H9 (cell line): ENCODE results near the gene PGS1. TPM values are rescaled to one million over a fixed set of nuclear protein-coding genes. Genes with fewer than 3 reads are reported as not detected.

Source experiments
- DNase-seq: peaks from one replicate; pipeline ENCODE4 v3.0.0-alpha.2; 2017
- H2AFZ ChIP-seq: one replicate; pipeline ENCODE4 v1.6.1; 2013; ENCODE audit warnings: mild to moderate bottlenecking, low read length, control low read depth, moderate library complexity
- H2AK5ac ChIP-seq: 2 replicates; pipeline ENCODE4 v1.6.1; 2013; ENCODE audit warnings: low read length, control low read depth, mixed read lengths; ENCODE audit not compliant: insufficient read length
- H2BK120ac ChIP-seq: one replicate; pipeline ENCODE4 v1.6.1; 2013; ENCODE audit warnings: low read depth, mild to moderate bottlenecking, low read length, control low read depth, inconsistent platforms; ENCODE audit not compliant: poor library complexity, severe bottlenecking
- H2BK12ac ChIP-seq: 2 replicates; pipeline ENCODE4 v1.6.1; 2013; ENCODE audit warnings: low read length, control low read depth, mixed read lengths, low read depth; ENCODE audit not compliant: insufficient read length
- H2BK15ac ChIP-seq: 2 replicates; pipeline ENCODE4 v1.6.1; 2013; ENCODE audit warnings: low read depth, low read length, control low read depth
- H2BK20ac ChIP-seq: one replicate; pipeline ENCODE4 v1.6.1; 2013; ENCODE audit warnings: low read depth, mild to moderate bottlenecking, low read length, control low read depth, inconsistent platforms; ENCODE audit not compliant: poor library complexity, severe bottlenecking
- H2BK5ac ChIP-seq: 2 replicates; pipeline ENCODE4 v1.6.1; 2013; ENCODE audit warnings: low read length, control low read depth, mixed read lengths; ENCODE audit not compliant: insufficient read length
- H3K14ac ChIP-seq: 2 replicates; pipeline ENCODE4 v1.6.1; 2013; ENCODE audit warnings: low read length, control low read depth; ENCODE audit not compliant: insufficient read depth
- H3K18ac ChIP-seq: 2 replicates; pipeline ENCODE4 v1.6.1; 2013; ENCODE audit warnings: low read depth, mild to moderate bottlenecking, mixed read lengths, low read length, control low read depth; ENCODE audit not compliant: insufficient read length
- H3K23ac ChIP-seq: 2 replicates; pipeline ENCODE4 v1.6.1; 2013; ENCODE audit warnings: low read length, control low read depth, mixed read lengths, low read depth; ENCODE audit not compliant: insufficient read length
- H3K23me2 ChIP-seq: 2 replicates; pipeline ENCODE4 v1.6.1; 2013; ENCODE audit warnings: low read depth, mild to moderate bottlenecking, mixed read lengths, low read length, control low read depth; ENCODE audit not compliant: insufficient read length, poor library complexity, severe bottlenecking
- H3K27ac ChIP-seq: 2 replicates; pipeline ENCODE4 v1.5.1; 2013; ENCODE audit warnings: low read length, control low read depth, mixed read lengths, low read depth; ENCODE audit not compliant: insufficient read length
- H3K27me3 ChIP-seq: 2 replicates; pipeline ENCODE4 v1.6.1; 2013; ENCODE audit warnings: low read length, control low read depth, inconsistent platforms; ENCODE audit not compliant: insufficient read depth
- H3K4ac ChIP-seq: 2 replicates; pipeline ENCODE4 v1.6.1; 2013; ENCODE audit warnings: low read depth, mild to moderate bottlenecking, control low read depth, inconsistent platforms, low read length, moderate library complexity
- H3K4me1 ChIP-seq: 2 replicates; pipeline ENCODE4 v1.6.1; 2013; ENCODE audit warnings: low read length, control low read depth, inconsistent platforms; ENCODE audit not compliant: insufficient read depth
- H3K4me2 ChIP-seq: 2 replicates; pipeline ENCODE4 v1.6.1; 2013; ENCODE audit warnings: low read length, control low read depth, mixed read lengths; ENCODE audit not compliant: insufficient read length, insufficient read depth
- H3K56ac ChIP-seq: 2 replicates; pipeline ENCODE4 v1.6.1; 2013; ENCODE audit warnings: low read depth, mild to moderate bottlenecking, mixed read lengths, low read length, control low read depth; ENCODE audit not compliant: insufficient read length
- H3K79me1 ChIP-seq: 2 replicates; pipeline ENCODE4 v1.6.1; 2013; ENCODE audit warnings: low read depth, mild to moderate bottlenecking, moderate library complexity, low read length, control low read depth, inconsistent platforms; ENCODE audit not compliant: insufficient read depth, poor library complexity, severe bottlenecking
- H3K79me2 ChIP-seq: 2 replicates; pipeline ENCODE4 v1.6.1; 2013; ENCODE audit warnings: low read length, control low read depth, inconsistent platforms; ENCODE audit not compliant: insufficient read depth
- H3K9ac ChIP-seq: 2 replicates; pipeline ENCODE4 v1.6.1; 2013; ENCODE audit warnings: low read length, control low read depth, mixed read lengths; ENCODE audit not compliant: insufficient read length; ENCODE audit errors: extremely low read depth
- H3K9me3 ChIP-seq: one replicate; pipeline ENCODE4 v1.6.1; 2013; ENCODE audit warnings: low read depth, low read length, inconsistent platforms; ENCODE audit not compliant: control insufficient read depth
- H3T11ph ChIP-seq: one replicate; pipeline ENCODE4 v1.6.1; 2013; ENCODE audit warnings: mild to moderate bottlenecking, low read length, control low read depth, inconsistent platforms
- H4K20me1 ChIP-seq: one replicate; pipeline ENCODE4 v1.6.1; 2013; ENCODE audit not compliant: control insufficient read depth, insufficient read length, insufficient read depth
- H4K5ac ChIP-seq: 2 replicates; pipeline ENCODE4 v1.6.1; 2013; ENCODE audit warnings: low read depth, mild to moderate bottlenecking, mixed read lengths, low read length, control low read depth; ENCODE audit not compliant: insufficient read length
- H4K8ac ChIP-seq: replicated peaks from 2 replicates; pipeline ENCODE4 v1.6.1; 2013; ENCODE audit warnings: low read length, control low read depth, mixed read lengths, low read depth; ENCODE audit not compliant: insufficient read length
- H4K91ac ChIP-seq: 2 replicates; pipeline ENCODE4 v1.6.1; 2013; ENCODE audit warnings: low read depth, mild to moderate bottlenecking, moderate library complexity, mixed read lengths, low read length, control low read depth; ENCODE audit not compliant: insufficient read length
- H3K27ac Mint-ChIP-seq, 3 experiments: 2 replicates in 2 of 3; 3 replicates in 1 of 3; pipeline ENCODE4 v1.8.0; 2020 to 2021; ENCODE audit warnings: mixed read lengths in 3 of 3, mild to moderate bottlenecking in 1 of 3, moderate library complexity in 1 of 3
- H3K27me3 Mint-ChIP-seq: 2 replicates; pipeline ENCODE4 v1.8.0; 2021; ENCODE audit warnings: low read depth, mild to moderate bottlenecking, moderate library complexity, mixed read lengths
- H3K36me3 Mint-ChIP-seq, 3 experiments: 2 replicates in 2 of 3; 3 replicates in 1 of 3; pipeline ENCODE4 v1.8.0; 2020 to 2021; ENCODE audit warnings: low read depth in 3 of 3, mixed read lengths in 3 of 3; ENCODE audit not compliant: insufficient read depth in 1 of 3
- H3K4me1 Mint-ChIP-seq, 2 experiments: 2 replicates each; pipeline ENCODE4 v1.8.0; 2020; ENCODE audit warnings: mixed read lengths in 2 of 2
- H3K4me3 Mint-ChIP-seq, 2 experiments: 2 replicates in 1 of 2; 3 replicates in 1 of 2; pipeline ENCODE4 v1.8.0; 2020 to 2021; ENCODE audit warnings: mild to moderate bottlenecking in 2 of 2, mixed read lengths in 2 of 2, moderate library complexity in 1 of 2
- H3K9me3 Mint-ChIP-seq, 2 experiments: 2 replicates in 1 of 2; 3 replicates in 1 of 2; pipeline ENCODE4 v1.8.0; 2020; ENCODE audit warnings: mild to moderate bottlenecking in 2 of 2, mixed read lengths in 2 of 2, moderate library complexity in 1 of 2
- WGBS: extraction: QIAGEN DNeasy Blood & Tissue Kit; methylation state at CpG from one replicate; pipeline ENCODE4 v1.1.7; 2013; ENCODE audit warnings: missing lambda C conversion rate, low lambda C conversion rate, mixed read lengths; ENCODE audit not compliant: insufficient read length; ENCODE audit errors: extremely low coverage; 5-methylcytosine and 5-hydroxymethylcytosine counted together
- total RNA-seq: library from RNA; stranded (reverse); gene quantifications from 2 replicates; pipeline ENCODE4 v1.2.1, GENCODE V29; 2021
- TF ChIP-seq, protein P1 (sequence below): fragments of 200-600 bp; sonication (generic); conservative IDR thresholded peaks from 3 replicates; pipeline ENCODE4 v1.8.0; 2021; ENCODE audit warnings: antibody characterized with exemption, mild to moderate bottlenecking

PGS1 gene
- total RNA-seq, 1 experiment from 2014 or later, result 45.7 TPM

DNA sequence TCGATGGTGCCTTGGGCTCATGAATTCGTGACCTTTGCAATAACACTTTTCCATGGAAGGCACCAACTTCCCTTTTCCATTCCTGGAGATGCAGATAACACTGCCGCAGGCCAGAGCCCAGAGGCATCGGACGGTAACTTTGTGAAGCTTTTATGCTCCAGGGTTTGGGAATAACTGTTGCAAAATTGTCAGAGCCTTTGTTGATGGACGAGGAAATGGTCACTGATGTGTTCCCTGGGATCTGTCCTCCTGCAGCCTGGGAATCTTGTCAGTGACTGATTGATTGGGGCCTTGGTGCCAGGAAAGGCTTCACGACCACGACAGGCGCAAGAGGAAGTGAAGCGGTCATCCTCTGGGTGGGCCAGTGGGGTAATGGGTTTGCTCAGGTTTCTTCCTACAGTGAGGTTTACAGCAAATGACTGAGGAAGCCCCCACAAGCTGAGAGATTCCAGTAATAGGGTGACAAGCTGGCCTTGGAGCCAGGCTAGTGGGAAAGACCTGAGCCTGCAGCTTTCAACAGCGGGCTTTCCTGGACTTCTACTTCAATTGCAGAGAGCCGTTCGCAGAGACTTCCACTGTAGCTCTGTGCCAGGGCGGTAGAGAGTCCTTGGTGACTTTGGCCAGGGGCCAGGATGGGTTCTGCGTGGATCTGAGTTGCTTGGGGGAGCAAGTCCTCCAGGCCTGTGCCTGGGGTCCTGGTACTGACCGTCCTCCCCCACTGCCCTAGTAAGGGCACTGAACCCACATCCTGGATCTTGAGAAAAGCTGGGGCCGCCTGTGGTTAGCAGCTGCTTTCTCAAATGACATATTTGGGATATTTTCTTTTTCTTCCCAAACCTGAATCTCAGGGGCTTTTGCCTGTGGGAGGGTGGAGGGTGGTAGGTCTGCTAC is 37.6 kb downstream of the PGS1 start:
- no peaks in the 10 kb centered on the region for H3K79me1 ChIP-seq
- Mint-ChIP-seq H3K9me3 (no peaks in the 10 kb centered on the region), H3K27ac (peak overlapping the region in 2 of 3 experiments; percentile 18 to 40; a peak in 1 of 7 replicates), H3K36me3 (peaks cover 22 to 67% (median 52%) of the 10 kb centered on the region in 3 experiments), H3K4me3 (no peak overlapping the region; a peak in 1 of 5 replicates), H3K4me1 (peaks cover 0 to 2% of the 10 kb centered on the region in 2 experiments; a peak in 1 of 4 replicates), H3K27me3 (no peaks in the 10 kb centered on the region)
- H2BK12ac ChIP-seq, result no peak overlapping the region
- H3K9ac ChIP-seq, result no peak overlapping the region
- H2BK15ac ChIP-seq, result no peak overlapping the region
- H3K14ac ChIP-seq, result no peak overlapping the region
- H3K4me2 ChIP-seq, result no peak overlapping the region
- DNase-seq, result no peak
- no peak overlapping the region for H2BK20ac ChIP-seq
- H3K27ac ChIP-seq, result no peak overlapping the region
- no peak overlapping the region for H2AK5ac ChIP-seq
- H3K79me2 ChIP-seq, result no peaks in the 10 kb centered on the region; the same call in 1 of the 2 replicates
- no peak overlapping the region for H2BK5ac ChIP-seq
- no peak overlapping the region for H3K4ac ChIP-seq
- H2AFZ ChIP-seq, result no peak overlapping the region
- no CpG with 5 or more reads among the region's 17 CpGs for WGBS
- H4K91ac ChIP-seq, result no peak overlapping the region
- H3K9me3 ChIP-seq, result no peaks in the 10 kb centered on the region
- H3K23ac ChIP-seq, result no peak overlapping the region
- no peak overlapping the region for H4K5ac ChIP-seq
- no peaks in the 10 kb centered on the region for H3K4me1 ChIP-seq
- no peak overlapping the region for H3T11ph ChIP-seq
- no peak overlapping the region for H3K18ac ChIP-seq
- no peak overlapping the region for H2BK120ac ChIP-seq
- no peaks in the 10 kb centered on the region for H3K23me2 ChIP-seq
- no peak overlapping the region for H4K8ac ChIP-seq
- H3K56ac ChIP-seq, result no peak overlapping the region
- peaks cover 2% of the 10 kb centered on the region for H4K20me1 ChIP-seq
- no peaks in the 10 kb centered on the region for H3K27me3 ChIP-seq
- TF ChIP-seq, protein P1, sequence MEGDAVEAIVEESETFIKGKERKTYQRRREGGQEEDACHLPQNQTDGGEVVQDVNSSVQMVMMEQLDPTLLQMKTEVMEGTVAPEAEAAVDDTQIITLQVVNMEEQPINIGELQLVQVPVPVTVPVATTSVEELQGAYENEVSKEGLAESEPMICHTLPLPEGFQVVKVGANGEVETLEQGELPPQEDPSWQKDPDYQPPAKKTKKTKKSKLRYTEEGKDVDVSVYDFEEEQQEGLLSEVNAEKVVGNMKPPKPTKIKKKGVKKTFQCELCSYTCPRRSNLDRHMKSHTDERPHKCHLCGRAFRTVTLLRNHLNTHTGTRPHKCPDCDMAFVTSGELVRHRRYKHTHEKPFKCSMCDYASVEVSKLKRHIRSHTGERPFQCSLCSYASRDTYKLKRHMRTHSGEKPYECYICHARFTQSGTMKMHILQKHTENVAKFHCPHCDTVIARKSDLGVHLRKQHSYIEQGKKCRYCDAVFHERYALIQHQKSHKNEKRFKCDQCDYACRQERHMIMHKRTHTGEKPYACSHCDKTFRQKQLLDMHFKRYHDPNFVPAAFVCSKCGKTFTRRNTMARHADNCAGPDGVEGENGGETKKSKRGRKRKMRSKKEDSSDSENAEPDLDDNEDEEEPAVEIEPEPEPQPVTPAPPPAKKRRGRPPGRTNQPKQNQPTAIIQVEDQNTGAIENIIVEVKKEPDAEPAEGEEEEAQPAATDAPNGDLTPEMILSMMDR, result no peak
